ENCODE results near the gene GLG1.
"Not testable (repeated sequence)": the region's sequence is repeated elsewhere in the genome, so short reads cannot be mapped to it uniquely, and the experiment has no call there.

The GLG1 gene

DNA sequence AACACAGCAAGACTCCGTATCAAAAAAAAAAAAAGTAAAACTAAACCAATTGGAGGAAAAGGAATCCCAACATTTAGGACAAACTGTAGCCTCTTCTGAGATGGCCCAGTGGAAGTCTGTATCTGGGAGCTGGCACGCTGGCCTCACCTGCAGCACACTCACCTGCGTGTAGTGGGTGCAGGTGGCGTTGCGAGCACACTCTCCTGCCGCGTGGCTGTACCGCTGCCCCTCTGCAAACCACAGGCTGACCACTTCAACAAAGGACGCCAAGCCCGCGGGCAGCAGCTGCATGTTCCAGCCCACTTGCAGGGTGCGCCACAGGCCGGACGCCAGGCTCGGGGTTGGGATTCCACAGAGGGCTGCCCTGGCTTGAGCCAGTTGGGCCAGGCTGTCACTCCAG is 189.0 kb downstream of the GLG1 start:
- not testable (repeated sequence) for H3K27ac ChIP-seq; DNase-seq (ENCODE audit: low read depth, low spot score)

DNA sequence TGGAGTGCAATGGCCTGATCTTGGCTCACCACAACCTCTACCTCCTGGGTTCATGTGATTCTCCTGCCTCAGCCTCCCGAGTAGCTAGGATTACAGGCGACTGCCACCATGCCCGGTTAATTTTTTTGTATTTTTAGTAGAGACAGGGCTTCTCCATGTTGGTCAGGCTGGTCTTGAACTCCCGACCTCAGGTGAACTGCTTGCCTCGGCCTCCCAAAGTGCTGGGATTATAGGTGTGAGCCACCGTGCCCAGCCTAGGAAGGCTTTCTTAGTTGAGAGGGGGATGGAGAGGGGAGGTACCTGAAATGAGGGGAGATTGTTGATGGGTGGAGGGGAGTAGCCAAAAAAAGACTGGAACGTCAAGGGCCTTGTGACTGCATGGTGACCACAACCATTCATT is 193.0 kb downstream of the GLG1 start:
- not testable (repeated sequence) for DNase-seq (ENCODE audit: low read depth, low spot score); H3K27ac ChIP-seq

DNA sequence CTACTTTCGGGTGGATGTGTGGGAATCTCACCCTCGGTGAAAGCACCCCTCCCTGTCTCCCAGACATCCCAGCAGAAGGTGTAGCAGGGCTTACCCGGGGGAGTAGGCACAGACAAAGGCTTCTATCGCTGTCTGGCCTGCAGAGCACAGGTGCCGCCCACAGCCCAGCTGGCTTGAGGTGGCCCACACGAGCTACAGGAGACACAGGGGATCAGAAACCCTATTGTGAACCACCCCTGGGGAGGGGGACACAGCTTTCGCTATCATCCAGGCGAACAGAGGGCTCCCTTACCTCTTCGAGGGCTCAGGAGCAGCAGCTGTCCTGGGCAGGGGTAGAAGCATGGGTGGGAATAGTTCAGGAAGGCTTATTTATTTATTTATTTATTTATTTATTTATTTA is 193.4 kb downstream of the GLG1 start:
- DNase-seq (ENCODE audit: low read depth, low spot score); H3K27ac ChIP-seq: not testable (repeated sequence)

DNA sequence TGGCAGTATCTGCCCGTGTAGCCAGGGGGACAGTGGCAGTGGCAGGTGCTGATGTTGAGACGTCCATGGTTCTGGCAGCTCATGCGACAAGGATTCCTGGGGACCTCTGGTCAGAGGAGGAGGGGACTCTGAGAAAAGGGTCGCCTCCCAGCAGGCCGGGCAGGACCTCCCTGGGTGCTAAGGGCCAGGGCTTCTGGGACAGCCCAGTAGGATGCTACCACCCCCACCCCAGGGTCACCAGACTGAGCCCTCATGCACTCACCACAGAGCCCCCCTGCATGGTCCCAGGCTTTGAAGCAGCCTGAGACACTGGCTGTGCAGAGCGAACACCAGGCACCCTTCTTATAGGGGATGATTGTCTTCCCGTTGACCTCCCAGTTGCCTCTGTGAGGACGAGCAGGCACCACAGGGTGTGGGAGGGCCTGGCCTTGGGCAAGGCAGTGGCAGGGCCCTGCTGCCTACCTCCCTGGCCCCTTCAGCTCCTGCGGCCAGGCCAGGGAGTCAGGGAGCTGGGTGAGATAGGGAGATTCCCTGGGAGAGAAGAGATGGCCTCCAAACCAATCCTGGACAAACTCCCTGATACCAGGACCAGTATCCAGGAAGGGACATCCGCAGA is 194.0 kb downstream of the GLG1 start:
- not testable (repeated sequence) for DNase-seq (ENCODE audit: low read depth, low spot score); H3K27ac ChIP-seq

DNA sequence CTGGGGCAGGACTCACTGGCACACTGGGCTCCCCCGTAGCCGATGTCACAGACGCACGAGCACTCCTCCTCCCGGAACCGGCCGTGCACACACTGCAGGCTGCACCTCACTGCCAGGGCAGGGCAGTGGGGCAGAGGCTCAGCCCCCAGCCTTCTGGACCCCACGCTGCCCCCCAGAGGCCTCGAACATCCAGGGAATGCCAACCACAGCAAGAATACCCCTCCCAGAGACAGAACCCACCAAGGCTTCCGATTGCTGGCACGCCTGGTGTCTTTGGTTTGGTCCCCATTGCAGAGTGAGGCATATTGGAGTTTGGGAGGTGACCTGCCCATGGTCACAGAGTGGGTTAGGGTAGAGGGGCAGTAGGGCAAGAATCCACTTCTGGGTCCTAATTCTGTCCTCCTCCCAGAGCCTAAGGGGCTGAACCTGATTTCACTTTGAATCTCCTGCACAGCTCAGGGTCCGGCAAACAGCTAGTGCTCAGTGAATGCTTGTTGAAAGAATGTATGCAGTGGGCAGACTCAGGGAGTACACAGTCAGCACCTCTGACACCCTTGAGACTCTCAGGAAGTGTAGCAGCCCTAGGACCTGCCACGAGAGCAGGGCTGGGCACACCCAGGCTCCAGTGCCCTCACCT is 194.7 kb downstream of the GLG1 start:
- not testable (repeated sequence) for DNase-seq (ENCODE audit: low read depth, low spot score); H3K27ac ChIP-seq

DNA sequence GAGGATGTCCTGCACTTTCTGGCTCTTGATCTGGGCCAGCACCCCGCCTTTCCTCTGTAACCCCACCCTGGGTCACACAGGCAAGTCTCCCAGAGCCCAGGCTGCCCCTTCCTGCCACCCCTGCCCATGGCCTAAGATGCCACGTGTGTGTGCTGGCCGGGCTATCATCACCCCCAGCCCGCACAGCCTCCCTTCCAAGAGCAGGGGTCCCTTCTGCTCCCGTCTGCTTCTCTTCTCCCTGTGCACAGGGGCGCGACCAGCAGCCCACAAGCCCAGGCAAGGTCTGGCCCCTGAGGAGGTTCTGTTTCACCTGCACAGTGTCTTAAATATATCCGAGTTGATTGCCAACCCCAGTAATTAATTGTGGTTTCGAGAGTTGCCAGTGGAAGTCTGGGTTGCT is 195.9 kb downstream of the GLG1 start:
- not testable (repeated sequence) for DNase-seq (ENCODE audit: low read depth, low spot score); H3K27ac ChIP-seq

DNA sequence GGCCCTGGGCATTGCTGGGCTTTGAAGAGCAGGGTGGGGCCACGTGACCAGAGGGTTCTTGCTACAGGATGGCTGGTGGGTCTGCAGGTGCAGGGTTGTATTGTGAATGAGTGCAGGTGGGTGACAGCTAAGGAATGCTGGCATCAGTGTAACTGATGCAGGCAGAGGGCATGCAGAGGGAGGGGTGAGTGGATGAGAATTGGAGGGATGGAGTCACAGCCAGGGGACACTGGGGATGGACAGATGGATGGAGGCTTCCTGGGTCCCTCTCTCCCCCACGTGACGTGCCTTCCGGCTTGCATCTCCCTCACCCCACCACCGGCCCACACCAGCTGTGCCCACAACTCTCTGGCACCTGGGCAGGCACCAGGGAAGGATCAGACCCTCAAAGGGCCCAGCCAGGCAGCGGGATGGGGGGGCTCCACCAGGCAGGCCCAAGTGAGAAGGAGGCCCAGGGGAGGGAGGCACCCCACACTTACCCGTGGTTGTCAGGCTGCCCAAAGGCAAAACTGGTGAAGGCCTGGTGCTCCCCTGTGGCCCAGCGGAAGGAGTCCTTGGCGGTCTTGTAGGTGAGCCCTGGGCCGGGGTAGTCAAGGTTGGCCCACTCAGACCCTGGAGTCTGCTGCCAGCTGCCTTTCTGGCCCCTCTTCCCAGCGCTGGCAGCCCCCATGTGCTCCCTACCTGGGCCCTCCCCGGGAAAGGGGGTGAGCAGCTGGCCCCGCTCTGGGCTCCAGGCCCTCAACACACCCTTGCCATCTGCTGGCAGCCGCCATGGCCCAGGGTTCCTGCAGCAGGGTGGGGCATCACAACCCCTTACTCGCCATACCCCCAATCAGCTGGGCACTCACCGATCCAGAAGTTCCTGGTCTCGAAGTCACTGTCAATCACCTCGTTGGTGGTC is 196.6 kb downstream of the GLG1 start:
- not testable (repeated sequence) for H3K27ac ChIP-seq; DNase-seq (ENCODE audit: low read depth, low spot score)

DNA sequence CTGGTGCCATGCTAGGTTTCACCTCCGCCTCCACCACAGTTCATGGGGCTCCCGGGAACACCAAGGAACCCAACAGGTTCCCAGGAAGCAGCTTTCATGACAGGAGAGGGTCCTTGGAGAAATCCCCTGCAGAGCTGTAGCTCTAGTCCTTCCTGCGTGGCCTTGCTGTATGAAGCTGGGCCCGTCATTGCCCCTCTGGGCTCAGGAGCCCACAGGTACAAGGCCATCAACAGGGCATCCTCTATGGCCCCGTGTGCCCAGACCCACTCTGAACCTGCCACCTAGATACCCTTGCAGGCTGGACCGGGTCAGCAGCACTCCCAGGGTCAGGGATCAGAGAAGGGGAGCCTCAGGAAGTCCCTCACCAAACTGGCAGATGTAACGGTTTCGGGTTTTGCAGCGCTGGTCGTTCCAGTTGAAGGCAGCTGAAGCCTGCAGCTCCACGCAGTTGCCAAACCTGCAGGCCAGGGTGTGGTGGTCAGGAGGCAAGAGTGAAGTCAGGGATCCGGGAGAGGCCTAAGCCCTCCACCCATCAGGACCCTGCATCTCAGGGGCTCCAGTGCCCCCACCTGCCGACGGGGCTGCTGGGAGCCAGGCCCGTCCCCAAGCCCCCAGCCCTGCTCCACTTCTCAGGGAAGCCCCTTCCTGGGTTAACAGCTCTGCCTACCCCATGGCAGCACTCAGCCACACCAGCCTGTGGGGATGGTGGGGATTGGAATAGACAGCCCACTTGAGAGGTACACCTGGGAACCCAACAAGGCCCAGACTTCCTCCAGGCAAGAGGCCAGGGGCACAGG is 197.5 kb downstream of the GLG1 start:
- H3K27ac ChIP-seq; DNase-seq (ENCODE audit: low read depth, low spot score): not testable (repeated sequence)

DNA sequence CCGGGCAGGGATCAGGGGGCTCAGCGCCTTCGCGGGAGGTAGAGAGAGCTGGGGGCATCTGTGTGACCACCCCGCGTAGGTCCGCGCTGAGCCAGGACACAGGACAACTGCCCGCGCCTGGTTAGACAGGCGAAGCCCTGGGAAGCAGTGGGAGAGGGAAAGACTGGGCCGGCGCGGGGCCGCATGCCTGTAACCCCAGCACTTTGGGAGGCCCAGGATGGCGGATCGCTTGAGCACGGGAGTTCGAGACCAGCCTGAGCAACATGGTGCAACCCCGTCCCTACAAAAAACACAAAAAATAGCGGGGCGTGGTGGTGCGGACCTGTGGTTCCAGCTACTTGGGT is 199.6 kb downstream of the GLG1 start:
- not testable (repeated sequence) for DNase-seq (ENCODE audit: low read depth, low spot score); H3K27ac ChIP-seq

DNA sequence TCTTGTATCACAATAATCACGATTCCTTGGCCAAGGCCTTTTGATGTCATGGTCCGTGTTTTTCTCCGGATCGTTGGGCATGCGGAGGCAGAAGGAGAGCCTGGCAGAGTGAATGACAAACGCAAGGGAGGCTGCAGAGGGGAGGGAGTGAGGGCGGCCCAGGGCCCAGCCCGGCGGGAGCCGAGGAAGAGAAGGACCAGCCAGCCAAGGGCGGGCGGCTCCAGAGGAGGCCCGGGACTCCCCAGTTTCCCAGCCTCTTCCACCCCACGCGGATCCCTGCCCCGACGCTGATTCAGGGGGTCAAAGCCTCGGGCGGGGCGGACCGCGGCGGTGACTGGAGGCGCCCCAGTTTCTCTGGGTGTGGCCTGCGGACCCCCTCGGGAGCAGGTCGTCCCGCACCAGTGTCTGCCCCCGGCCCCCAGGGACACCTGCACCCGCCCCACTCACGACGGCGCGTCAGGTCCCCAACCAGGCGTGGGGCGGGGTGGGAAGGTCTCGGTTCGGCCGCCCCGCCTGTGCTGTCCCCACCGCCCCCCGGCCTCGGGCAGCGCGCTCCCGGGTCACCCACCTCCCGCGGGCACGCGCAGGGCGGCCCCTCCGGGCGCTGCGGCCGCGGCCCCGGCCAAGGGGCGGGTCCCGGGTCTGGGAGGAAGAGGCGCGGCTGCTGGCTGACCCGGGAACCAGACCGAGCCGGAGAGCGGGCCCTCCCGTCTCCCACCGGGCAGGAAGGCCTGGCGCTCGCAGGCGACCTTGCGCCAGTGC is 200.1 kb downstream of the GLG1 start:
- DNase-seq (ENCODE audit: low read depth, low spot score); H3K27ac ChIP-seq: not testable (repeated sequence)

DNA sequence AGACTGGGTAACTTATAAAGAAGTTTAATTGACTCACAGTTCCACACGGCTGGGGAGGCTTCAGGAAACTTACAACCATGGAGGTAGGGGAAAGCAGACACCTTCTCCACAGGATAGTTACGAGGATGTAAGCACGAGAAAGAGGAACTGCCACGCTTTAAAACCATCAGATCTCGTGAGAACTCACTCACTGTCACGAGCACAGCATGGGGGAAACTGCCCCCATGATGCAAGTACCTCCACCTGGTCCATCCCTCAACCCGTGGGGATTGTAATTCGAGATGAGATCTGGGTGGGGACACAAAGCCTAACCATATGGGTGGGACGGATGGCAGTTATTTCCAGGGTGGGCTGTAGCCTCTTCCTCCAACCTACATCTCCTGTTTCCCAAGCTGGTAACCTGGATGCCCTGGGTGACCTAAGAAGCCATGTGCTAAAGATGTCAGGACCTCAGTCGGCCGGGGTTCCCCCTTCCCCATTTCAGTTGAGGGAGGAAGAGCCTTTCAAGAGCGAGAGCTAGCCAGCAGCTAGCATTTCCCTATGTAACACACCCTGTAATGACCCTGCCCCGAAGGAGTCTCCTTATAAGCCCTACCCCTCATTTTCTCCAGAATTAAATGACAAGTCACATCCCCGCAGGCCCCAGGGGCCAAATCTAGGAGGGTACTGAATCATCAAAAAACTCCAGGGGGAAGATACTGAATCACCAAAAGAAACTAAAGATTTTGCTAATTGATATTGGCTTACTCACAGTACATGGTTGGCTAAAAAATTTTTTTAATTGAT is 202.6 kb downstream of the GLG1 start:
- DNase-seq (ENCODE audit: low read depth, low spot score); H3K27ac ChIP-seq: not testable (repeated sequence)

DNA sequence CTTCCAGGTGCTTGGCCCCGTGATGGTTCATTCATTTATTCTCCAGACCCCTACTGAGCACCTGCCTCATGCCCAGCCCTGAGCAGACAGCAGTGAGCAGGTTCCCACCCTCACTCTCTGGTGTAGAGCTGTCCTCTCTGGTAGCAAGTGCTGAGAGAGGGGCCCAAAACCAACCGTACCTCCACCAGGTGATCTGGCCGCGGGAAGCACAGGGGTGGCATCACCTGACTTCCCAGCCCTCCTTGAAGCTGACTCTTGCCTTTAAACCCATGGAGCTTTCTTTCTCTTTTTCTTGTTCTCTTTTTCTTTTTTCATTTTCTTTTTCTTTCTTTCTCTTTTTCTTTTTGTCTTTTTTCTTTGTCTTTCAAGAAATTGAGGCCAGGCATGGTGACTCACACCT is 206.7 kb downstream of the GLG1 start:
- not testable (repeated sequence) for DNase-seq (ENCODE audit: low read depth, low spot score); H3K27ac ChIP-seq

DNA sequence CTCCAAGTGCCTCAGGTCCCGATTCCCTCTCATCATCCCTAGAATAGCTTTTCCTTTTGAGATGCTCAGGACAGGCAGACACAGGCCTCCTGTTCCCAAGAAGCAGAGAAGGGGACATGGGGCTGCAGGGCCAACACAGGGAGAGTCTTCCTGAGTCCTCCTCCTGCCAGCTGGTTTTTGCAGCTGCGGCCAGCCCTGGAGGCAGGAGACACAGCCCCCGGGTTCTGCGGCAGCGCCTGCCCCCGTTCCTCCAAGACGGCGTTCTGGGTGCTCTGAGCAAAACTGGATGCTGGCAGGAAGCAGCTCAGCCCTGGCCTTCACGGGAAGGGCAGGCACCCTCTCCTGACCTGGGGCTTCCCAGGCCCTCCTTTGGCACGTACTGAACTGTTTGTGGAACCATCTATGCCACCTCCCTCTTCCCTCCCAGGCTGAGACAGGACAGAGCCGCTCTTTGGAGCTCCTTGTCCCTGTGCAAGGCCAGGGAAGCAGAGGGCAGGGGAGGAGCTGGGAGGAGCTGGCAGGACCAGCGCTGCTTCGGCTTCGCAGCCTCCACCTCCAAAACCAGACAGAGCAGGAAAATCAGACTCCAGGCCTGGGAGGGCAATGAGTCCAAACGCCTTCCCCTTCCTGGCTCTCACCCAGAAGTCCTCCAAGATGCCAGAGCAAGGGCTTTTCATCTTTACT is 208.6 kb downstream of the GLG1 start:
- not testable (repeated sequence) for H3K27ac ChIP-seq; DNase-seq (ENCODE audit: low read depth, low spot score)

All from epithelial cell of prostate (primary cell).